HG03354 (cell line): ENCODE measurements around the gene PCDHGB3.
"Not testable (repeated sequence)": the region's sequence is repeated elsewhere in the genome, so short reads cannot be mapped to it uniquely, and the experiment has no call there.

ENCODE experiments used
- ATAC-seq: cut with Tn5 transposase; IDR thresholded peaks from one replicate; pipeline ENCODE4 v1.9.1; 2021; ENCODE audit warnings: mild to moderate bottlenecking; ENCODE audit not compliant: unreplicated experiment, poor library complexity, severe bottlenecking

The PCDHGB3 gene

DNA sequence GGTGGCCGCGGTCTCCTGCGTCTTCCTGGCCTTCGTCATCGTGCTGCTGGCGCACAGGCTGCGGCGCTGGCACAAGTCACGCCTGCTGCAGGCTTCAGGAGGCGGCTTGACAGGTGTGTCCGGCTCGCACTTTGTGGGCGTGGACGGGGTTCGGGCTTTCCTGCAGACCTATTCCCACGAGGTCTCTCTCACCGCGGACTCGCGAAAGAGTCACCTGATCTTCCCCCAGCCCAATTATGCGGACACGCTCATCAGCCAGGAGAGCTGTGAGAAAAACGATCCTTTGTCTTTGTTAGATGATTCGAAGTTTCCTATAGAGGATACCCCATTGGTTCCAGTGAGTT lies 45.2 kb downstream of the PCDHGB3 start:
- ATAC-seq = not testable (repeated sequence)

DNA sequence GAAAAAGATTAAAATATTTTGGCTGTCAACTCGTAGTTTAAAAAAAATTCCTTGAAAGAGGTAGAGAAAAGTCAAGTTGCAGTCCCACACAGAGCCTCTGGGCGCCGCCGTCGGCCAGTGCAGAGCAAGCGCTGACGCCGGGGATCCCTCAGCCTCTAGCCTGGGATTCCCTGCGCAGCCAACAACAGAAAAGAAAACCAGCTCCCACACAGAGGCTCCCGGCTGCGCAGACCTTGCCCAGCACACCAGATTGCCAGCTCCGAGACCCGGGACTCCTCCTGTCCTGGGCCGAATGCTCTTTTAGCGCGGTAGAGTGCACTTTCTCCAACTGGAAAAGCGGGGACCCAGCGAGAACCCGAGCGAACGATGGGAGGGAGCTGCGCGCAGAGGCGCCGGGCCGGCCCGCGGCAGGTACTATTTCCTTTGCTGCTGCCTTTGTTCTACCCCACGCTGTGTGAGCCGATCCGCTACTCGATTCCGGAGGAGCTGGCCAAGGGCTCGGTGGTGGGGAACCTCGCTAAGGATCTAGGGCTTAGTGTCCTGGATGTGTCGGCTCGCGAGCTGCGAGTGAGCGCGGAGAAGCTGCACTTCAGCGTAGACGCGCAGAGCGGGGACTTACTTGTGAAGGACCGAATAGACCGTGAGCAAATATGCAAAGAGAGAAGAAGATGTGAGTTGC lies 47.6 kb downstream of the PCDHGB3 start, which contains the start of gene PCDHGB7:
Gene PCDHGB7, plus strand, starts transcription at position 184 of the 679 bp plus-strand sequence. Its CDS starts 183 bp downstream, at position 367.
- peak; percentile 79 for ATAC-seq

GRCh38 chr5:141419074-141419880 lies 49.2 kb downstream of the PCDHGB3 start:
- no peak for ATAC-seq

DNA sequence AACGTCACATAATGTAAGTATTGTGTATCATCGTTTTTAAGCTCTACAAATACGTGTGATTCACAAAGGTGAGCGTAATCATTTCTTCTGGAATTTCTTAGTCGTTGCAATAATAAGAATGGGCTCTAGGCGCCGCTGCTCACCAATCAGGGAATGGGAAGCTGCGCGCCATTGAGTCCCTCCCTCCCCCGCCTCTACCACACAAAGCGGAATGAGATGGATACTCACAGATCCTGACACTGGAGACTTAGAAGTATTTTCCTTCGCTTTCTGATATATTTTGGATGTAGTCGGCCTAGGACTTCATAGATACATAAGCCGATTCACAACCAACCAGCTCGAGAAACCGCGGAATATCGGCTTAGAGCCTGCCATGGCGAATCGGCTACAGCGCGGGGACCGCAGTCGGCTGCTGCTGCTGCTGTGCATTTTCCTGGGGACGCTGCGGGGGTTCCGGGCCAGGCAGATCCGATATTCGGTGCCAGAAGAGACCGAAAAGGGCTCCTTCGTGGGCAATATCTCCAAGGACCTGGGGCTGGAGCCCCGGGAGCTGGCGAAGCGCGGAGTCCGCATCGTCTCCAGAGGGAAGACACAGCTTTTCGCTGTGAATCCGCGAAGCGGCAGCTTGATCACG lies 50.9 kb downstream of the PCDHGB3 start, which contains the start of gene PCDHGA11:
Gene PCDHGA11, plus strand, starts transcription at position 197 of the 634 bp plus-strand sequence. Its CDS starts 177 bp downstream, at position 374.
- peak; percentile 53 for ATAC-seq

DNA sequence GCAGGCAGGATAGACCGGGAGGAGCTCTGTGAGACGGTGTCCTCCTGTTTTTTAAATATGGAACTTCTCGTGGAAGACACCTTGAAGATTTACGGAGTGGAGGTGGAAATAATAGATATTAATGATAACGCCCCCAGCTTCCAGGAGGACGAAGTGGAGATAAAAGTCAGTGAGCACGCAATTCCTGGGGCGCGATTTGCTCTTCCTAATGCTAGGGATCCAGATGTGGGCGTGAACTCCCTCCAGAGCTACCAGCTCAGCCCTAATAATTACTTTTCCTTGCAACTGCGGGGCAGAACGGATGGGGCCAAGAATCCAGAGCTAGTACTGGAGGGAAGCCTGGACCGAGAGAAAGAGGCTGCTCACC lies 51.4 kb downstream of the PCDHGB3 start:
- no peak for ATAC-seq
